ENCODE data around the gene BBLN. TPM values are rescaled to one million over a fixed set of nuclear protein-coding genes. Genes with fewer than 3 reads are reported as not detected.

BBLN gene
- total and polyA plus RNA-seq, 5 donors from 2014 or later = 70.9 to 176 (median 117) TPM

DNA sequence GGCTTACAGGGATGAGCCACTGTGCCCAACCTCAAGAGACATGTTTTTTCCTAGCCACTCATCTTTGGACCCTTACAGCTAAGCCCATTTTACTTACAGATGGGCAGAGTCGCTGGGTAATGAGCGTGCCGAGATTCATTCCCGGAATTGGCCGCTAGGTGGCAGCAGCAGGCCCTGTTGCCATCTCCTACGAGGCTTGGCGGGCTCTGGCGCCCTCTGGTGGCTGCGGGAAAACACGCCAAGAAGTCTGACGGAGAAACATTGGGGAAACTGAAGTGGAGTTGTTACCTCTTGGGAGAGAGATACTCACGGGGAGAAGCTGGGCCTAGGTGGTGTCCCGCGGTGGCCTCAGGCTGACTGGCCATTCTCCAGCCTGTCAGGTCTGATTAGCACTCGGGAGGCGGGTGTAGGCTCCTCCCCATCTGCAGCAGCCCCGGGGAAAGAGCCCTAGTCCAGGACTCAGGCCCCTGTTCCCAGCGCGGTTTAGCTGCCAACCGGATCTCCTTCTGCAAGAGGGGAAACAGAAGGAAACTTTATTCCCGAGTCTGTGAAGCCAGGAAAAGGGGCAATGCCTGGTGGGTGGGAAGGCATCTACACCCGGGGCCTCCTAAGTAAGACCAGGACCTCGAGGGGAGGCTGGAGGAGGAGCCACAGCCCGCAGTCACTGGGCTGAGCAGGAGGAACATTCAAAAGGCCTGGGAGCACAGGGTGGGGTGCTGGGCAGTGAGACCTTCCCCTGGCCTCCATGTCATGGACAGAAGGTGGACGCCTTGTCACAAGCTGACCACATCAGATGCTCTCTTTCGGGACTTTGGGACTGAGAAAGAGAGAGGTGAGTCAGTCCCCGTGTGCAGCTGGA lies 42.2 kb upstream of the BBLN start:
- Histone ChIP-seq H3K27me3 (ENCODE audit: control insufficient read depth, insufficient read depth, low read length) (no peaks in the 10 kb centered on the region), H3K4me3 (ENCODE audit: low read depth, low read length) (no peak overlapping the region), H3K4me1 (ENCODE audit: control insufficient read depth, insufficient read depth, low read length, poor library complexity, severe bottlenecking) (peaks cover 5% of the 10 kb centered on the region), H3K9me3 (ENCODE audit: control insufficient read depth in 2 of 2, low read length in 2 of 2) (no peaks in the 10 kb centered on the region), H3K36me3 (ENCODE audit: control insufficient read depth, insufficient read depth, low read length) (peaks cover 17% of the 10 kb centered on the region), H3K27ac (ENCODE audit: insufficient read depth, low read length, poor library complexity, severe bottlenecking) (no peak overlapping the region)
- Mint-ChIP-seq H3K36me3 (peaks cover 7% of the 10 kb centered on the region), H3K9me3 (no peaks in the 10 kb centered on the region), H3K4me3 (peak overlapping the region in 2 of 4 donors; percentile 86 to 90), H3K27ac (peak overlapping the region; percentile 29 to 98 (median 82)), H3K27me3 (no peaks in the 10 kb centered on the region), H3K4me1 (peaks cover 0 to 12% (median 8%) of the 10 kb centered on the region in 4 donors)
- ATAC-seq (ENCODE audit: low read depth in 2 of 2) (peak; percentile 83 to 87), DNase-seq (peak; percentile 92)

DNA sequence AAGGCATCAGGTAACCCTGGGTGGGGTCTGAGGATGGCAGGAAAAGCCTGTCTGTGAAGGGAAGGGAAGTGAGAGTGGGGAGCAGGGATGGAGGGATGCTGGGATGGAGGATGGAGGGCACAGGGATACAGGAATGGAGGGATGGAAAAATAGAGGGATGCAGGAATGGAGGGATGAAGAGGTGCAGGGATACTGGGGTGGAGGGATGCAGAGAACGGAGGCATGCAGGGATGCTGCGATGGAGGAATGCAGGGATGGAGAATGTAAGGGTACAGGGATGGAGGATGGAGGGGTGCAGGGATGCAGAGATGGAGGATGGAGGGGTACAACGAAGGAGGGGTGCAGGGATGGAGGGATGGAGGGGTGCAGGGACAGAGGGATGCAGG lies 41.6 kb upstream of the BBLN start:
- H3K36me3 ChIP-seq (ENCODE audit: control insufficient read depth, insufficient read depth, low read length) = peaks cover 18% of the 10 kb centered on the region
- no peak overlapping the region for H3K27ac Mint-ChIP-seq
- no peak for ATAC-seq (ENCODE audit: low read depth in 2 of 2)

DNA sequence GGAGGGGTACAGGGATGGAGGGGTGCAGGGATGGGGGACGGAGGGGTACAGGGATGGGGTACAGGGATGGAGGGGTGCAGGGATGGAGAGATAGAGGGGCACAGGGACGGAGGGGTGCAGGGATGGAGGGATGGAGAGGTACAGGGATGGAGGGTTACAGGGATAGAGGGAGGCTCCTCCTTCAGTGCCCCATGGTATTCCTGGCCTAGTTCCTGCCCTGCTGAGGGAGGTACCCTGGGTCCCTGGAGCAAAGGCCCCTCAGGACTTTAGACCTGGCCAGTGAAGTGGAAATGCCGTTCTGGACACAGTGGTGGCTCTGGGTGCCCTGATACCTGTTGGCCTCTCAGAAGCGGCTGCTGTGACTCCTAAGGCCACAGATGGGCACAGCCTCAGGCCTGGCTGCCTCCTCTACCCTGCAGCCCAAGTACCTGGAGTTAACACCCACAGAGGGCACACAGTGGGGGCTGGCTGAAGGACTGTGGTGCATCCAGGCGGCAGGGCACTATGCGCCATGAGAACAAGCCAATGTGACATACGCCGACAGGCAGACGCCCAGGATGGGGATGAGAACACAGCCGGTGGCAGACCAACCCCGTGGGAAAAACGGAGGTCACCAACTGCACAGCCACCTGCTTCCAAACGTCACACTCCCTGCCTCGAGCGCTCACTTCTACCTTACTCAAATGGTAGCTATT lies 40.9 kb upstream of the BBLN start:
- no peak overlapping the region for H3K4me3 Mint-ChIP-seq
- no peak overlapping the region for H3K27ac Mint-ChIP-seq
- DNase-seq (no peak), ATAC-seq (ENCODE audit: low read depth in 2 of 2) (no peak)
- Histone ChIP-seq H3K27me3 (ENCODE audit: control insufficient read depth, insufficient read depth, low read length) (no peaks in the 10 kb centered on the region), H3K27ac (ENCODE audit: insufficient read depth, low read length, poor library complexity, severe bottlenecking) (no peak overlapping the region), H3K9me3 (ENCODE audit: control insufficient read depth in 2 of 2, low read length in 2 of 2) (no peaks in the 10 kb centered on the region), H3K4me1 (ENCODE audit: control insufficient read depth, insufficient read depth, low read length, poor library complexity, severe bottlenecking) (peaks cover 5% of the 10 kb centered on the region), H3K36me3 (ENCODE audit: control insufficient read depth, insufficient read depth, low read length) (peaks cover 19% of the 10 kb centered on the region), H3K4me3 (ENCODE audit: low read depth, low read length) (no peak overlapping the region)
- peaks cover 2% of the 10 kb centered on the region for H3K36me3 Mint-ChIP-seq
- H3K9me3 Mint-ChIP-seq = no peaks in the 10 kb centered on the region
- H3K27me3 Mint-ChIP-seq = no peaks in the 10 kb centered on the region
- peaks cover 0 to 12% (median 8%) of the 10 kb centered on the region in 4 donors for H3K4me1 Mint-ChIP-seq

More for the DNA sequence above, 41.6 kb upstream of the BBLN start:
- peaks cover 0 to 12% (median 8%) of the 10 kb centered on the region in 4 donors for H3K4me1 Mint-ChIP-seq
- H3K4me3 Mint-ChIP-seq = no peak overlapping the region
- no peak overlapping the region for H3K27ac ChIP-seq (ENCODE audit: insufficient read depth, low read length, poor library complexity, severe bottlenecking)
- peaks cover 5% of the 10 kb centered on the region for H3K4me1 ChIP-seq (ENCODE audit: control insufficient read depth, insufficient read depth, low read length, poor library complexity, severe bottlenecking)
- H3K27me3 Mint-ChIP-seq = no peaks in the 10 kb centered on the region
- peaks cover 4% of the 10 kb centered on the region for H3K36me3 Mint-ChIP-seq
- no peak for DNase-seq
- no peaks in the 10 kb centered on the region for H3K9me3 Mint-ChIP-seq
- H3K9me3 ChIP-seq (ENCODE audit: control insufficient read depth in 2 of 2, low read length in 2 of 2) = no peaks in the 10 kb centered on the region
- H3K4me3 ChIP-seq (ENCODE audit: low read depth, low read length) = no peak overlapping the region
- H3K27me3 ChIP-seq (ENCODE audit: control insufficient read depth, insufficient read depth, low read length) = no peaks in the 10 kb centered on the region

DNA sequence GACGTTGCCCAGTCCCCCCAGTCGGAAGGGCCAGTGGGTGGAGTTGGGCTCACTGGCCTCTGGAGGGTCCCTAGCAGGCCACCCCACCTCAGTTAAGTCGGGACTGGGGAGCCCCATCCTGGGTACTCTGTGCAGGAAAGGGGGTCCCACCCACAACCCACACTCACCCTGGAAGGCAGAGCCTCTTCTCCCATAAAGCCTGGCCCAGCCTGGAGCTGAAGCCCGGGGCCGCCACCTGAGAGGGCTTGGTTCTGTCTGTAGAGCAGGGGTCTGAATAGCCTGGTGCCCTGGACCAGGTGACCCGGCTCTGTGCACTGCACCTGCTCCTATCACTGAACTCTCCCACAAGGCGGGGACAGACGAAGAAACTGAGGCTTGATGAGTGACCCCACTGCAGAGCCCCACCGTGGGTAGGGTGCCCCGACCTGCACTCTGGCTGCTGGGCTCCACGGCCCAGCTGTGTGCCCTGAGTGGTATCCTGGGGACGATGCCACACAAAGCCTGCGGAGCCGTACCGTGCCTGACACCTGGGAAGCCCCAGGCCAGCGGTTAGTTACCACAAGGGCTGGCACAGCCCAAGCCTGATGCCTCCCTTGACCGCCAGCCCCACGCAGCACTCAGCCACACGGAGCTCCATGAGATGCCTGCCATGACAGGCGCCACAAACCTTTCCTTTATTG lies 39.9 kb upstream of the BBLN start:
- no peaks in the 10 kb centered on the region for H3K9me3 Mint-ChIP-seq
- DNase-seq = no peak

DNA sequence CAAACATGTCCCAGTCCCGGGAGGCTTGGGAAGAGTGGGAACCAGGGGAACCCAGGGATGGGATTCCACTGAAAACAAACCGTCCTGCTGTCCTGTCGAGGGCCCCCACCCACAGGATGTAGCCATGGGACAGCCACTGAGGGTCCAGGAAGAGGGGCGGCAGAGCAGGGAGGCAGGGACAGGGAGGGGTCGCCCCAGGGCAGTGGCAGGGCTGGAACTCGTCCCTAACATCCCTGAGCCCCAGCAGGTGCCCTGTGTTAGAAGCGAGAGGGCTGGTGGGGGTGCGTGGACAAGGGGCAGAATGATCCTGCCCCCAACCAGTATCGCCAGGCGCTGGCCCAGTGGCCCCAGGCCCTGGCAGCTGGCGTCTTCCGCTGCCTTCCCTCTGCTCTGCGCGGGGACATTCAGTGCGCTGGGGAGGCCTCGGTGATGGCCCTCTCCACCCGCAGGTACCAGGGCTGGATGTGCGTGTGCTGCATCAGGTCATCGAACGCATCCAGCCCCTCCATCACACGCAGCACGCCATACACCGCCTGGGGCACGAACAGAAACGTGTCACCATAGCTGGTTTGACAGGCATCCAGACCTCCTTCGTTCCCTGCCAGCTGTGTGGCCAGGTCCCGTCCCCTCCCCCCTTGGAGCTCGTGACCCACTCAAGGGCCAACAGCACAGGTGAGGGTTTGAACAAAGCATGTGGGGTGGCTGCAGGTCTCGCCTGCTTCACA lies 39.2 kb upstream of the BBLN start:
- Histone ChIP-seq H3K36me3 (ENCODE audit: control insufficient read depth, insufficient read depth, low read length) (peaks cover 22% of the 10 kb centered on the region), H3K4me3 (ENCODE audit: low read depth, low read length) (no peak overlapping the region), H3K27ac (ENCODE audit: insufficient read depth, low read length, poor library complexity, severe bottlenecking) (no peak overlapping the region), H3K9me3 (ENCODE audit: control insufficient read depth in 2 of 2, low read length in 2 of 2) (no peaks in the 10 kb centered on the region), H3K4me1 (ENCODE audit: control insufficient read depth, insufficient read depth, low read length, poor library complexity, severe bottlenecking) (peaks cover 20% of the 10 kb centered on the region), H3K27me3 (ENCODE audit: control insufficient read depth, insufficient read depth, low read length) (no peaks in the 10 kb centered on the region)
- H3K4me1 Mint-ChIP-seq = peaks cover 3 to 23% (median 14%) of the 10 kb centered on the region in 4 donors
- H3K27me3 Mint-ChIP-seq = no peaks in the 10 kb centered on the region
- ATAC-seq (ENCODE audit: low read depth in 2 of 2) (no peak), DNase-seq (no peak)
- no peaks in the 10 kb centered on the region for H3K9me3 Mint-ChIP-seq
- peak overlapping the region in 1 of 4 donors; percentile 7 for H3K4me3 Mint-ChIP-seq
- H3K27ac Mint-ChIP-seq = peak overlapping the region in 1 of 3 donors; percentile 63
- peaks cover 2% of the 10 kb centered on the region for H3K36me3 Mint-ChIP-seq

More for the DNA sequence above, 39.9 kb upstream of the BBLN start:
- H3K4me3 Mint-ChIP-seq = no peak overlapping the region
- no peak overlapping the region for H3K27ac ChIP-seq (ENCODE audit: insufficient read depth, low read length, poor library complexity, severe bottlenecking)
- ATAC-seq (ENCODE audit: low read depth in 2 of 2) = no peak
- peaks cover 22% of the 10 kb centered on the region for H3K36me3 ChIP-seq (ENCODE audit: control insufficient read depth, insufficient read depth, low read length)
- no peaks in the 10 kb centered on the region for H3K27me3 Mint-ChIP-seq
- no peaks in the 10 kb centered on the region for H3K9me3 ChIP-seq (ENCODE audit: control insufficient read depth in 2 of 2, low read length in 2 of 2)
- H3K4me1 Mint-ChIP-seq = peaks cover 0 to 20% (median 11%) of the 10 kb centered on the region in 4 donors
- H3K36me3 Mint-ChIP-seq = peaks cover 2% of the 10 kb centered on the region
- H3K27ac Mint-ChIP-seq = peak overlapping the region in 1 of 3 donors; percentile 63
- H3K27me3 ChIP-seq (ENCODE audit: control insufficient read depth, insufficient read depth, low read length) = no peaks in the 10 kb centered on the region
- no peak overlapping the region for H3K4me3 ChIP-seq (ENCODE audit: low read depth, low read length)
- H3K4me1 ChIP-seq (ENCODE audit: control insufficient read depth, insufficient read depth, low read length, poor library complexity, severe bottlenecking) = peaks cover 13% of the 10 kb centered on the region

DNA sequence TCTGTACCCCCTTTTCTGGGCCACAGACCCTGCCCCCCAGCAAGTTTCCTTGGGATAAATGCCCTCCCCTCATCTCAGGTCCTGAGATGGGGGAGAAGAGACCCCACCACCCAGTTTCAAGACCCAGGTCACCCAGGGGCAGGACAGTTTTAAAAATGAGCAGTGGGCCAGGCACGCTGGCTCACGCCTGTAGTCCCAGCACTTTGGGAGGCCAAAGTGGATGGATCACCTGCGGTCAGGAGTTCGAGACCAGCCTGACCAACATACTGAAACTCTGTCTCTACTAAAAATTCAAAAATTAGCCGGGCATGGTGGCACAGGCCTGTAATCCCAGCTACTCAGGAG lies 38.6 kb upstream of the BBLN start:
- H3K27me3 ChIP-seq (ENCODE audit: control insufficient read depth, insufficient read depth, low read length) = no peaks in the 10 kb centered on the region
- H3K9me3 ChIP-seq (ENCODE audit: control insufficient read depth in 2 of 2, low read length in 2 of 2) = no peaks in the 10 kb centered on the region
- no peaks in the 10 kb centered on the region for H3K9me3 Mint-ChIP-seq
- DNase-seq (no peak), ATAC-seq (ENCODE audit: low read depth in 2 of 2) (no peak)
- peak overlapping the region in 1 of 4 donors; percentile 65 for H3K4me3 Mint-ChIP-seq
- no peak overlapping the region for H3K27ac Mint-ChIP-seq
- H3K4me1 Mint-ChIP-seq = peaks cover 6 to 28% (median 17%) of the 10 kb centered on the region in 4 donors
- peaks cover 25% of the 10 kb centered on the region for H3K4me1 ChIP-seq (ENCODE audit: control insufficient read depth, insufficient read depth, low read length, poor library complexity, severe bottlenecking)
- H3K36me3 ChIP-seq (ENCODE audit: control insufficient read depth, insufficient read depth, low read length) = peaks cover 22% of the 10 kb centered on the region
- no peaks in the 10 kb centered on the region for H3K27me3 Mint-ChIP-seq
- peaks cover 2% of the 10 kb centered on the region for H3K36me3 Mint-ChIP-seq
- H3K27ac ChIP-seq (ENCODE audit: insufficient read depth, low read length, poor library complexity, severe bottlenecking) = no peak overlapping the region
- H3K4me3 ChIP-seq (ENCODE audit: low read depth, low read length) = no peak overlapping the region
